Stimulated activated naive CD8-positive, alpha-beta T cell treated with anti-CD3 and anti-CD28 coated beads, Interleukin-15, Interleukin-2, amounts not matched to agents 100 U/mL and 50 U/mL, for 24 hours (primary cell): ENCODE measurements around the gene GRIFIN.

Source experiments
- ATAC-seq: fragments of 150-1000 bp; cut with Tn5 transposase; one replicate; pipeline ENCODE4 v1.10.0; 2021
- DNase-seq: peaks from one replicate; pipeline ENCODE4 v3.0.0; 2021

The GRIFIN gene

DNA sequence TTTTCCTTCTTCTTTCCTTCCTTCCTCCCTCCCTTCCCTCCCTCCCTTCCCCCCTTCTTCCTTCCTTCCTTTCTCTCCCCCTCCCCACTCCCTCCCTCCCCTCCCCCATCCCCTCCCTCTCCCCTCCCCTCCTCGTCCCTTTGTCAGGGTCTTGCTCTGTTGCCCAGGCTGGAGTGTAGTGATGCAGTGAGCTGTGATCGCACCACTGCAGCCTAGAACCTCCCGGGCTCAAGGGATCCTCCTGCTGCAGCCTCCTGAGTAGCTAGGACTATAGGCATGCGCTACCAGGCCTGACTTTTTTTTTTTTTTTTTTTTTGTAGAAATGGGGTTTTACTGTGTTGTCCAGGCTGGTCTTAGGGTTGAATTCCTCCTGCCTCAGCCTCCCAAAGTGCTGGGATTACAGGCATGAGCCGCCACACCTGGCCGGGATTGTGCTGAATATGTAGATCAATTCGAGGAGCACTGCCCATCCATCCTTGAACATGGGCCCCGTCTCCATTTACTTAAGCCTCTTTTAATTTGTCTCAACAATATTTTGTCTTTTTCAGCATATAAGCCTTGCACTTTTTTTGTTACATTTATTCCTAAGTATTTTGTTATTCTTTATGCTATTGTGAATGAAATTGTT is 23.4 kb downstream of the GRIFIN start:
- DNase-seq (no peak), ATAC-seq (no peak)

DNA sequence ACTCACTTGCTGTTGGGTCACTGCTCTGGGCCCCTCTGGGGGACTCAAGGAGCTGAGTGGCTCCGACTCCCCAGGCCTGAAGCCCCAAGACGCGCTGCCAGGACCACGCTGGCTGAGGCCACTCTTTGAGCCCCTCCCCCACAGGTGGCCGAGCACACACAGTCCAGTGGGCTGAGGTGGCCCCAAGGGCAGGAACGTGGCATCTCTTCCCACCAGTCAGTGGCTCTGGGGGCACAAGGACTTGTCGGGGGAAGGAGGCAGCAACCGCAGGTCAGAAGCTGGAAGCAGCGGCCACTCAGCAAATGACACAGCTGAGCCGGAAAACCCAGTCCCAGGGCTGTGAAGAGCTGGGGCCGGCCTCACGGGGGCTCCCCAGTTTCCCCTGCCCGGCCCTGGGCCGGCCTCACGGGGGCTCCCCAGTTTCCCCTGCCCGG is 24.1 kb downstream of the GRIFIN start:
- DNase-seq = peak; percentile 46
- peak; percentile 26 for ATAC-seq

DNA sequence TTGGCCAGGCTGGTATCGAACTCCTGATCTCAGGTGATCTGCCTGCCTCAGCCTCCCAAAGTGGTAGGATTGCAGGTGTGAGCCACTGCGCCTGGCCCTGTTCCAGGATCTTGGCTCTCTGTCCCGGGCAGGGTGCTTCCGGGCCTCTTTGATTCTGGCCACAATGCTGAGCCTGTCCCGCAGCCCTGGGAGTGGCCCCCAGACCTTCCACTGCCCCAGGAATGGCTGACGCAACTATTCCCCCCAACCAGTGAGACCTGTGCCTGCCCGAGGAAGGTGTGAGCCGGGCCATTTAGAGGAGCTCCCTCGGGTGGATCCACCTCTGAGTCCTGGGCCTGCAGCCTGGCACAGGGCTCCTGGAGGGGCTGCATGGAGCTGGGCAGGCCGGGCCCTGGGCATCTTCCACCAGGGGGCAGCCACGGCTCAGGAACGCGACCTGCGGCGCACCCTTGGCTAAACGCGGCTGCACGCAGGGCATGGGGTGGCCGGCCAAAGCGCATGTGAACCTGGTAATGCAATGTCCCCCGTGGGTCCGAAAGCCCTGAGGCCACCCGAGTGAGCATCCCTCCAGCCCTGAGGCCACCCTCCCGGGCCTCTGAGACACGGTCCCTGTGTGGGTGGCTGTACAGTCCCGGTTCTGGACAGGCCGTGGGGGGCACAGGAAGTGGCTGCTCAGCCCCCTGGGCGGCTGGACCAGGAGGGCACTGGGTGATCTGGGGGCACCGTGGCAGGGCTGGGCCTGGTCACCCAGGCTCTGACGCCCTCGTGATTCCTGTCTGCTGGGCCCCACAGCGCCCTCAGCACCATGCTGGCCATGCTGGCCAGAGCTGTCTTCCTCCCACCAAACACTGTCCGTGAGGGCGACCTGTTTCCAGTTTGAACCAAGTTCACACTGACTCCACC is 24.8 kb downstream of the GRIFIN start:
- ATAC-seq = peak; percentile 97
- DNase-seq = peak; percentile 94

DNA sequence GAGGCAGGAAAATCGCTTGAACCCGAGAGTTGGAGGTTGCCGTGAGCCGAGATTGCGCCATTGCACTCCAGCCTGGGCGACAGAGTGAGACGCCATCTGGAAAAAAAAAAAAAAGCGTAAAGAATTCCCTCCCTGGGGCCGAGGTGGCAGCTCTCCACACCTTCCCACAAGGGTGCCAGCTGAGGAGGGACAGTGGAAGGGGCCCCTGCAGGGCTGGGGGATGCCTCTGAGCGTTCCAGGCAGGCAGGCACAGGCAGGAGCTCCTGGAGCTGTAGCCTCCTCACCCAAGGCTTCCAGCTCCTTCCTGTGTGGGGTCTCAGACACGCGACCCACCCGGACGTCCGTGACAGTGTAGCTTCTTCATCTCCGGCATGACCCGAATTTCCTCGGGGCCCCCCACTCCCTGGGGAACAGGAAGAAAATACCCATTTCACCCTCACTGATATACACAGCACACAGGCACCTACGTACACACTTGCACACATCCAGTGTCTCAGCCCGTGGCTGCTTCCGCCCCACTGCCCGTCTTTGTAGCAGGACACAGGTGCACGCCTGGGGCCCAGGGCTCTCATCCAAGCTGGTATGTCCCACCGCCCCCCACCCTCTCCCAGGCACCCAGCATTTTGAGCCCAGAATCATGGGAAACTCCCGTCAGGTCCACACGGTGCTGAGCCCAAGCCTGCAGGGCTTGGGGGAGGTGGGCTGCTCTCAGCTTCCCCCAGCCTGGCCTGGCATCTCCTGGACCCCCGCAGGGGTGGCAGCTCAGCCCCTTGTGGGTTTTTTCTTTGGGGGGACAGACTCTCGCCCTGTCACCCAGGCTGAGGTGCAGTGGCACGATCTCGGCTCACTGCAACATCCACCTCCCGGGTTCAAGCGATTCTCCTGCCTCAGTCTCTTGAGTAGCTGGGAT is 25.7 kb downstream of the GRIFIN start:
- DNase-seq = no peak
- ATAC-seq = no peak

DNA sequence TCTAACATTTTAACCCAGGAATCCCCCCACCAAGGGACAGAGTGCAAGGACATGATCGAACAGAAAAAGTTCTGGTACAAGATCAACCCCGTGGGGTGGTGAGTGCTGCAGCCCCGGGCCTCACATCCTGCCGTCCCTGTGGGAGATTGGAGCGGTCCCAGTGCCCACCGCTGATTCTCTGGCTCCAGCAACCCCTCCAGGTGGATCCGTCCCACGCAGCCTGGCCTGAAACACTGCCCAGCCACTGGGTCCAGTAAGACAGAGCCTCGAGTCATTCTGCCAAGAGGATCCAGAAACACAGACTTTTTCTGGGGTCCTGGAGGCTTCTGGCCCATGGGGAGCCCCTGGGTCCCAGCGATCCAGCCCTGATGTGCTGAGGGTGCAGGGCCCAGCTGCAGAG is 29.5 kb downstream of the GRIFIN start:
- ATAC-seq = no peak
- no peak for DNase-seq

DNA sequence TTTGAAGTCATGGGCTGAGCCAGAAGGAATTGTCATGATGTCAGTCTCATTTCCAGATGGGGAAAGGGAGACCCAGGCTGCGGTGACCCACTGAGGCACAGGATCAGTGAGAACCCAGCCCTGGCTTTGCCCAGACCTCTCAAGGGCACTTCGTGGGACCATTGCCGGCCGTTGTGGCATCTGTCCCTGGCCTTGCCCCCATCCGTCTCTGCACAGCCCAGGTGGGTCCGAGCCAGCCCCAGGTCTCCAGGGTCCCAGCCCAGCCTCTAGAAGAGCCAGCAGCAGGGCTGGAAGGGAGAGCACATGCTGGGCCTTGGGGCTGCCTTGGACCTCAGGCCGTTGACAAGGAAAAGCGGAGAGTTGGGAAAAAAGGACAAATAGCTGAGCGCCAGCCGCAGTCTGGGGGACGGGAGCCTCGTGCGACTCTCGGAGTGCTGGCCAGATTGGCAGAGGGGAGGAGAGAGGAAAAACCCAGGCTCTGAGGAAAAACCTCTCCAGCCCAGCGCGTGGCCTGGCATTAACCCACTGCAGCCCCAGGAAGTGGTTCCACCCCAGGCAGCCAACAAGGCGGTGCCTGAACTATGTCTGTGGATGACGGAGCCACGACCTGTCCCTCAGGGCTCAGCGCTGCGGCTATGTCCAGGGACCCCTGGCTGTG is 30.2 kb downstream of the GRIFIN start:
- ATAC-seq (no peak), DNase-seq (no peak)

DNA sequence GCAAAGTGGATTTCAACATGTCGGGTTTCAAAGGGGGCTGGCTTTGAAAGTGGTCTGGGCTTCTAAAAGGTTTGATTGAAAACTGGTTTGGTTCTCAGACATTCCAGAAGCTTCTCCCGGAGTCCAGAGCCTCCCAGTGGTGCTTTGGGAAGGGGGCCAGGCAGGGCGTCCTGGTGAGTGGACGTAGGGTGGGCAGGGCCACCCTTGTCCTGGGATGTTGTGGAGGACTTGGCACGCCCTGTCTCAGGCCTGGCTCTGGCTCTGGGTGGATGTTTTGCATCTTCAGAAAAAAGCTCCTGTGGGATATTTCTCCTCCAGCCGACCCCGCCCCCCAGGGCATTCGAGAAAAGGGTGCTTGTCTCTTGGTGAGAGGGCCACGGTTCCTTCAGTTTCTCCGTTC is 31.2 kb downstream of the GRIFIN start:
- DNase-seq (no peak), ATAC-seq (no peak)

DNA sequence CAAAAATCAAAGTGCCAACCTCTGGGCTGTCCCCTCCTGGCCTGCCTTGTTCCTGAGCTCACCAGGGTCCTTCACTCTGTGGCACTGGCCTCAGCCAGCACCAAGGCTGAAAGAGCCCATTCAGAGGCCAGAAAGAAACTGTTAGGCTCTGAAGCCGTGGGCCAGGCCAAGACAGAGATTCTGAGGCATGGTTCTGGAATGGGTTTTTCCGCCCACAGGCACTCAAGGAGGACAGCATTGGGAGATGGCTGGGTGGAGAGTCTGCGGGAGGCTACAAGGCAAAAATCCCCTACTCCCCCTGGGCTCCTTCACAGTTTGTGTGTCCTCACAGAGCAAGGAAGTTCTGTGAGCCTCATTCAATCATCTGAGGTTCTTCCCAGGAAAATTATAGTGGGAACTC is 31.7 kb downstream of the GRIFIN start:
- DNase-seq (no peak), ATAC-seq (no peak)

DNA sequence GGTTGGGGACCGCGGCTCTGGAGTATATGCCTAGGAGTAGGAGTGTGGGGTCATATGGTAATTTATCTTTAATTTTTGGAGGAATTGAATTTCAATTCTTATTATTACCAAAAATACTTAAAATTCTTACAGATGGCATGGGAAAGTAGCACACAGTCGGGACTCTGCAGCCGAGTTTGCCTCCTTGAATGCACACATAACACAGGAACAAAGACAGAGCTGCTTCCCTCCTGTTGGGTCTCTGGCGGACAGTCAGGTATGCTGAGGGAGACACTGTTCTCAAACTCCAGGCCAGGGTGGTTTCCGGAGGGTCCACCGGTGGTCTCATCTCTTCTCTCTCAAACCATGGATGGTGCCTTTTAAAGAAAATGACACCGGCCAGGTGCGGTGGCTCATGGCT is 32.7 kb downstream of the GRIFIN start:
- ATAC-seq (no peak), DNase-seq (no peak)

DNA sequence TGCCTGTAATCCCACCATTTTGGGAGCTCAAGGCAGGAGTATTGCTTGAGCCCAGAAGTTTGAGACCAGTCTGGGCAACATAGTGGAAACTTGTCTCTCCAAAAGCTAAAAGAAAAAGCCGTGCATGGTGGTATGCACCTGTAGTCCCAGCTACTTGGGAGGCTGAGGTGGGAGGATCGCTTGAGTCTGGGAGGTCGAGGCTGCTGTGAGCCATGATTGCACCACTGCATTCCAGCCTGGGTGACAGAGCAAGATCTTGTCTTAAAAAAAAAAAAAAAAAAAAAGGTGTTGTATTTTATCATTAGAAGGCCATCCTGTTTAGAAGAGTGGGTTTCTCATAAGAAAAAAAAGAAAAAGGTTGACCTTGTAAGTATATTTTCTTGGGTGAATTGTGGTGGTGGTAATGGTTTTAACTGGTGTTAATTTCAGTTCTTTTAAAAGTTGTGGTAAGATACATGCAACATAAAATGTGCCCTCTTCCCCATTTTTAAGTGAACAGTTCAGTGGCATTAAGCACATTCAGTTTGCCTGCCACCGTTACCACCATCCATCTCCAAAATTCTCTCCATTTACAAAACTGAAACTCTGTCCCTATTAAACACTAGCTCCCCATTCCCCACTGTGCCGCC is 34.7 kb downstream of the GRIFIN start:
- ATAC-seq = no peak
- DNase-seq = no peak

DNA sequence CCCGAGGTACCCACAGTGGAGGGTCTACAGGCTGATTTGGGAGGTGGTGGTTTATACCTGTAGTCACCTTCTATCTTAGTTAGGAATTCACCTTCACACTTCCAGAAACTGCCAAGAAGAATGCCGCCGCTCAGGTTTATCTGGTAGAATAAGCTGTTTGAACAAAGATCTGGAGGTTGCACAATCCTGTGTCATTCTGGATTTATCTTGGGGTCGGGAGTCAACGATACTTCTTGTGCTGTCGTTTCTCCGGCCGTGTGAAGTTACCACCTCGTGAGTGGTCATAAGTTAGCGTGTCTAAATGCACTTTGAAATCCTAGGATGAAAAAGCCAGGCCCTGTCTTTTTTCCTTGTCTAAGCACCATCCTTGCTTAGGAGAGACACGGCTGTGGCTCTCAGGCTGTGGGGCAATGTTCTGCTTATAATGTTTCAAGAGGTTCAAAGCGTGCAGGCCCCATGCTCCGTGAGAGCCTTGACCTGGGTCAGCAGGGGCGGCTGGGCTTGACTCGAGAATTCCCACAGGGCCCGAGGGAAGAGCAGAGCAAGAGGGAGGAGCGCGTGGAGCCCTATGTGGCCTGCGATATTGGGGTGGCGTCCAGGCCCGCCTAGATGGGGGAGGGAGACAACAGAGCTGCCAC is 35.5 kb downstream of the GRIFIN start:
- no peak for DNase-seq

DNA sequence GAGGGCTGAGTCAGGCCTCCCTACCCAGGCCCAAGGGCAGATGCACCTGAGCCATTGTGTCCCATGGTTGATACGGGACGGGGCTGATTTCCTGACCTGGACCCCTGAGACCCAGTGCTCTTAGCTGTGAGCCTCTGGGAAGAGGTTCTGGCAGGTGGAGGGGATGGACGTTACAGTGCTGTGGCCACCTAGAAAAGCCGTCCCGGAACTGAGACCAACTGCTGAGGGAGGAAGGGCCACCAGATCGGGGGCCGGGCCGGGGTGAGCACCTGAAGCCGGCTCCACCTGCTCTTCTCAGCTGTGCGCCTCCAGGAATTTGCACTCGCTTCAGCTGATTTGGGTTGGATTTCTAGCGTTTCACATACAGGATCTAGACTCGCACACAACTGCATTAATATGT is 37.4 kb downstream of the GRIFIN start:
- DNase-seq (no peak), ATAC-seq (no peak)

More for the DNA sequence above, 35.5 kb downstream of the GRIFIN start:
- no peak for ATAC-seq

DNA sequence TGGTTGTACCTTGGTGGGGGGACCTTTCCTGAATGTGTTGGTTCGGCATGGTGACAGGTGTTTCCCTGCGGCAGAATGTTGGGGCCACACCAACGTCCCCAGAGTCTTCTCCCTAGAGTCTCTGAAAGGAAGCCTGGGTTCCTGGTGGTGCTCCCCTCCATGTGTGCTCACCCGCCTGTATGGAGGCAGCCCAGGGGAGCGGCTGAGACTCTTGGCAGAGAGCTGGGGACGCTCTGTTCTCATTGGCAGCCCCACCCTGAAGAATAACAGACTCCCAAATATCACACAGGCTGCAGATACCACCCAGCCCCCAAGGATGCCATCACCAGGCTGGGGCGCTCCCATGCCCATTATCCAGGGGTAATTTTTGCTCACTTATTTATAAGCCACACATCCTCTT is 38.0 kb downstream of the GRIFIN start:
- DNase-seq (no peak), ATAC-seq (no peak)

DNA sequence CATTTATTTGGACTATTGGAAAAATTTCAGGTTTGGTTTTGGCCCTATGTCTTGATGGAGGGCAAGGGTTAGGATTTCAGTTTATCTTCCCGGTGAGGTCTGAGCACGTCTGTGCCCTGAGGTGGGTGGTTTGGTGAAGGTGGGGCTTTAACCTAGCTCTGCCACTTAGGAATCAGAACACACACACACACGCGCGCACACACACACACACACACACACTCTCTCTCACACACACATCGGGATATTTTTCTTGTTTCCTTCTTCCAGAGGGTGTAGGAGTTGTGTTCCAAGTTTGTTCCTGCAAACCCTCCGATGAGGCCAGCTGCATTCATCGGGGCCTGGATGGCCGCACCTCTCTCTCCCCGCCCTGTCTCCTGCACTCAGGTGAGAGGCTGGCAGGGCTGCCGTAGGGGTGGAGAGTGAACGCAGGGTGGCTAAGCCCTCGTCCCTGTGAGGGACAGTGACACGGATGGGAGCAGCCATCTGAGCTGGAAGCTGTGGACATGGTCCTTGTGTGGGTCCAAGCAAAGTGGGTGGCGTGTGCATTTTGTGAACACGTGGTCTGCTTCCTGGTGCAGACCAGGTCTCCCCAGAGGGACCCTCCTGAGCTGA is 38.6 kb downstream of the GRIFIN start:
- DNase-seq (no peak), ATAC-seq (no peak)

DNA sequence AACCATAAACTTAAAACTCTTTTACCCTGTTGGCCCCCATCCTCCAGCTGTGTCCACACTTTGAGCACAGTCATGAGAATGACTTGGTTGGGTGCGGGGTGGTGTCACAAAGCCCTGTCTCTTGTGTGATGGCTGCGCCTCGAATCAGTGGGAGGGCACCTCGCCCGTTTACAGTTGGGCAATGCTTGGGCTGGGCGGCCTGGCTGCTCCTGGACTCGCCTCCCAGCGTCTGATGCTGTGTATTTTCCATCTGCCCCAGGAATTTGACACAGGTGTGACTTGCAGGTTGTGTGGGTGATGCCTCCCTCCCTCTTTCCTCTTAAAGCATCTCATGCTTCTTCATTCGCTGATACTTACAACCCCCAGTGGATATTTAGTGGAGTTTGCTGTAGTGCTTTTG is 39.1 kb downstream of the GRIFIN start:
- ATAC-seq (peak; percentile 9), DNase-seq (no peak)

DNA sequence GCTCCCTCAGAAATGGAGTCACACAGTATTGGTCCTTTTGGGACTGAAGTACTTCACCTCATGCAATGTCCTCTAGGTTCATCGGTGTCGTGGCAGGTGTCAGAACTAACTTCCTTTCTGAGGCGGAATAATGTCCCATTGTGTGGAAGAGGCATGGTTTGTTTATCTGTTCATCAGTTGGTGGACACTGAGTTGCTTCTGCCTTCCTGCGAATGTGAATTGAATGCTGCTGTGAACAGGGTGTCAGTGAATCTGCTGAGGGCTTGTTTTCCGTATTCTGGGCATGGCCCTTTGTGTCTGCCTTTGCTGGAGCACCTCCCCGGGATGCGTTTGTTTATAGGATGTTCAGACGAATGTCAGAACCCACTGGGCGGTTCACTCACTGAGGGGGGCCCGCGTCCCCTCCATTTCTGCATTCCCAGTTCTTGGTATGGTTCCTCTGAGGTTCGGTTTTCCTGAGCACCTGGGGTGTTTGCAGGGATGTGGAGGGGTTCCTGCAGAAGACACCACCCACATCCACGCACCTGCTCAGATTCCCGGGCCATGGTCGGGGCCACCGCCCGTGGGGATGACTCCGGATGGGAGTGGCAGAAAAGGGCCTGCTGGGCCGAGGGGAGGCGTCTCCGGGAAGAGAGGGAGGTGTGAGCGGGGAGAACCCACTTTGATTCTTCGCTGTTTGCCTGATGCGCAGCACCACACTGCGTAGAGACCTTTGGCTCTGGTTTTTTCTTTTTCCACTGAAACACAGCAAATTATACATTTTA is 39.7 kb downstream of the GRIFIN start:
- ATAC-seq (no peak), DNase-seq (no peak)

DNA sequence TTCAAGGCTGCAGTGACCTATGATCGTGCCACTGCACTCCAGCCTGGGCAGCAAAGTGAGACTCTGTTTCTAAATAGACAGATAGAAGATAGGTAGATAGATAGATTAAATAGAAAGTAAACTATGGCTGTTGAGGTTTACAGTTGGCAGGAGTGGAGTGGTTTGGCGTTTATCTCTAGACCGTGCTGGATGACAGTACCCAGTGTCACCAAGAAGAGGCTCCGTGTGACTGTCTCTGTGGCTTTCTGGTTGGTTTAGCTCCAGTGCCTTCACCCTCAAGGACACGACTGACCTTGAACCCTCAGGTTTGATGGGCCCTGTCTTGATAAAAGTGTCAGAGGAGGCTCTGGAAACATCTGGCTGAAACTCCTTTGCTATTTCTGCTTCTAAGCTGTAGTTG is 41.1 kb downstream of the GRIFIN start:
- DNase-seq = no peak
- no peak for ATAC-seq

DNA sequence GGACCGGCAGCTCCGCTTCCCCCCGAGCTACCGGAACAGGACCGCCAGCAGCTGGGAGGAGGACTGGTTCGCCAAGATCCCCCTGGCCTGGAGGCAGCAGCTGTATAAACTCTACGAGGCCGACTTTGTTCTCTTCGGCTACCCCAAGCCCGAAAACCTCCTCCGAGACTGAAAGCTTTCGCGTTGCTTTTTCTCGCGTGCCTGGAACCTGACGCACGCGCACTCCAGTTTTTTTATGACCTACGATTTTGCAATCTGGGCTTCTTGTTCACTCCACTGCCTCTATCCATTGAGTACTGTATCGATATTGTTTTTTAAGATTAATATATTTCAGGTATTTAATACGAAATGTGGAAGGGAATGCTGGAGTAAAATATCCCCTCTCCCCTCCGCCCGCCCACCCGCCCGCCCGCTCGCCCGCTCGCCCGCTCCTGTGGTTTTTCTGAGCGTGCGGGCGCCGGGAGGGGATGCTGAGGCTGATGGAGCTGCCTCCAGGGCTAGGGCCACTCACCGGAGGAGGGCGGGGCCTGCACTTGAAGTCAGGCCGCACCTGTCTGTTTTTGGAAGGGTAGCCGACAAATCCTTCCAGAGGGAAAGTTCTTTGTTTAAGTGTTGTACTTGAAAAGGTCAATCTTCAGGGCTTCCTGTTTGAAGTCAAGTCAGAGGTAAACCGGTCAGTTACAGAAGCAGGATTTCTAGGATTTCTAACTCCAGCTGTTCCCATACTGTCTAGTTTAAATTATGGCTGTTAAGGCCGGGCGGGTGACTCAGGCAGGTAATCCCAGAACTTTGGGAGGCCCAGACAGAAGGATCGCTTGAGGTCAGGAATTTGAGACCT is 42.3 kb downstream of the GRIFIN start:
- ATAC-seq (no peak), DNase-seq (no peak)
